Neural cell (in vitro differentiated cells): ENCODE results near the gene UBE2D4.
"Not testable (repeated sequence)": the region's sequence is repeated elsewhere in the genome, so short reads cannot be mapped to it uniquely, and the experiment has no call there.

ENCODE experiments used
- CTCF ChIP-seq: fragments of 450-650 bp; IDR thresholded peaks from 2 replicates; pipeline ENCODE4 v1.5.1; 2014; ENCODE audit warnings: antibody characterized with exemption, mild to moderate bottlenecking, moderate library complexity; ENCODE audit not compliant: poor library complexity, severe bottlenecking
- EP300 ChIP-seq: fragments of 450-650 bp; conservative IDR thresholded peaks from 2 replicates; pipeline ENCODE4 v1.6.1; 2014; ENCODE audit warnings: antibody characterized with exemption, mild to moderate bottlenecking, moderate library complexity; ENCODE audit not compliant: poor library complexity, severe bottlenecking
- EZH2 ChIP-seq: fragments of 200-600, 300-800 bp; shearing (Covaris generic), sonication (generic); IDR thresholded peaks from 2 replicates; pipeline ENCODE4 v1.6.1; 2014; ENCODE audit warnings: antibody characterized with exemption, low read length, borderline replicate concordance, mild to moderate bottlenecking; ENCODE audit not compliant: insufficient read depth, poor library complexity, severe bottlenecking
- MXI1 ChIP-seq: fragments of 450-650 bp; conservative IDR thresholded peaks from 2 replicates; pipeline ENCODE4 v1.6.1; 2014; ENCODE audit warnings: antibody characterized with exemption, mild to moderate bottlenecking; ENCODE audit not compliant: poor library complexity, severe bottlenecking
- POLR2AphosphoS5 ChIP-seq: IDR thresholded peaks from 2 replicates; pipeline ENCODE4 v1.6.1; 2012
- RAD21 ChIP-seq: fragments of 450-650 bp; conservative IDR thresholded peaks from 2 replicates; pipeline ENCODE4 v1.6.1; 2014; ENCODE audit warnings: antibody characterized with exemption, mild to moderate bottlenecking, moderate library complexity
- SMC3 ChIP-seq: fragments of 450-650 bp; conservative IDR thresholded peaks from 2 replicates; pipeline ENCODE4 v1.6.1; 2014; ENCODE audit warnings: antibody characterized with exemption, mild to moderate bottlenecking, moderate library complexity; ENCODE audit not compliant: poor library complexity
- TAF1 ChIP-seq: IDR thresholded peaks from 2 replicates; pipeline ENCODE4 v1.6.1; 2012; ENCODE audit warnings: low read depth

GRCh38 chr7:43974725-43975482 lies 48.7 kb downstream of the UBE2D4 start:
- not testable (repeated sequence) for TF ChIP-seq CTCF, POLR2AphosphoS5, MXI1, EZH2, EP300, TAF1, SMC3, RAD21
